WTC11 (cell line): Measurements from ENCODE around the gene CHST1. TPM values are rescaled to one million over a fixed set of nuclear protein-coding genes. Genes with fewer than 3 reads are reported as not detected.
A peak's percentile ranks its signal among the peaks of the same experiment; 100 is the strongest.

Experiments
- ATAC-seq: fragments of 200-7000 bp; cut with Tn5 transposase; 2 replicates; pipeline ENCODE4 v1.10.0; 2021; ENCODE audit warnings: mild to moderate bottlenecking, moderate library complexity
- CTCF ChIA-PET: fragments of 300-600 bp; sonication (Branson Sonifier 250); formaldehyde crosslinking; loops from one replicate; lab custom pipeline; 2021; ENCODE audit warnings: antibody characterized with exemption; lab: Charles Lee
- POLR2A ChIA-PET: fragments of 350-600 bp; sonication (Branson Sonifier 250); formaldehyde crosslinking; loops from one replicate; lab custom pipeline; 2021; ENCODE audit warnings: antibody characterized with exemption; lab: Charles Lee
- DNase-seq: peaks from one replicate; pipeline ENCODE4 v3.0.0; 2021; ENCODE audit warnings: low spot score
- H3K27ac Mint-ChIP-seq: 2 replicates; pipeline ENCODE4 v1.8.0; 2021; ENCODE audit warnings: mixed read lengths
- H3K27me3 Mint-ChIP-seq: 2 replicates; pipeline ENCODE4 v1.8.0; 2021; ENCODE audit warnings: low read depth, mild to moderate bottlenecking, moderate library complexity, mixed read lengths
- H3K36me3 Mint-ChIP-seq: 2 replicates; pipeline ENCODE4 v1.8.0; 2021; ENCODE audit warnings: mixed read lengths
- H3K4me1 Mint-ChIP-seq: 2 replicates; pipeline ENCODE4 v1.8.0; 2022; ENCODE audit warnings: mixed read lengths
- H3K4me3 Mint-ChIP-seq: 2 replicates; pipeline ENCODE4 v1.8.0; 2021; ENCODE audit warnings: mild to moderate bottlenecking, moderate library complexity, mixed read lengths
- H3K9me3 Mint-ChIP-seq: 2 replicates; pipeline ENCODE4 v1.8.0; 2021; ENCODE audit warnings: mixed read lengths
- ATF1 ChIP-seq: sonication (generic); formaldehyde crosslinking; IDR thresholded peaks from 2 replicates; pipeline ENCODE4 v1.8.1; 2023; ENCODE audit warnings: mild to moderate bottlenecking, moderate library complexity, missing genetic modification reagents
- CDX4 ChIP-seq: fragments of 250-450 bp; sonication (Bioruptor Pico); IDR thresholded peaks from 2 replicates; pipeline ENCODE4 v1.9.0; 2021; ENCODE audit warnings: moderate library complexity, mild to moderate bottlenecking, inconsistent platforms, borderline replicate concordance
- ELF4 ChIP-seq: sonication (generic); formaldehyde crosslinking; IDR thresholded peaks from 2 replicates; pipeline ENCODE4 v1.8.1; 2022; ENCODE audit warnings: low read depth, mild to moderate bottlenecking, moderate library complexity, missing genetic modification reagents
- EMX1 ChIP-seq: fragments of 250-450 bp; sonication (Bioruptor Pico); IDR thresholded peaks from 2 replicates; pipeline ENCODE4 v1.8.0; 2021; ENCODE audit warnings: mild to moderate bottlenecking
- ETV6 ChIP-seq: sonication (generic); formaldehyde crosslinking; IDR thresholded peaks from 2 replicates; pipeline ENCODE4 v1.8.1; 2022; ENCODE audit warnings: mild to moderate bottlenecking, missing genetic modification reagents
- FOXK1 ChIP-seq: sonication (generic); formaldehyde crosslinking; IDR thresholded peaks from 2 replicates; pipeline ENCODE4 v1.8.0; 2022; ENCODE audit warnings: mild to moderate bottlenecking, moderate library complexity, missing genetic modification reagents
- FOXP4 ChIP-seq: sonication (generic); formaldehyde crosslinking; IDR thresholded peaks from 2 replicates; pipeline ENCODE4 v1.8.0; 2022; ENCODE audit warnings: mild to moderate bottlenecking, missing genetic modification reagents
- HMGXB4 ChIP-seq: sonication (generic); formaldehyde crosslinking; IDR thresholded peaks from 2 replicates; pipeline ENCODE4 v1.8.1; 2023; ENCODE audit warnings: mild to moderate bottlenecking, moderate library complexity, missing genetic modification reagents
- NR3C1 ChIP-seq: sonication (generic); formaldehyde crosslinking; conservative IDR thresholded peaks from 2 replicates; pipeline ENCODE4 v1.8.1; 2023; ENCODE audit warnings: low read depth, mild to moderate bottlenecking, missing genetic modification reagents
- RELA ChIP-seq: sonication (generic); formaldehyde crosslinking; IDR thresholded peaks from 2 replicates; pipeline ENCODE4 v1.8.1; 2022; ENCODE audit warnings: missing genetic modification reagents, mild to moderate bottlenecking, borderline replicate concordance
- USF2 ChIP-seq: sonication (generic); formaldehyde crosslinking; IDR thresholded peaks from 2 replicates; pipeline ENCODE4 v1.8.1; 2023; ENCODE audit warnings: mild to moderate bottlenecking, missing genetic modification reagents, moderate library complexity
- ZBTB43 ChIP-seq: sonication (generic); formaldehyde crosslinking; IDR thresholded peaks from 2 replicates; pipeline ENCODE4 v1.8.1; 2023; ENCODE audit warnings: mild to moderate bottlenecking, missing genetic modification reagents
- ZMAT4 ChIP-seq: fragments of 250-450 bp; sonication (Bioruptor Pico); IDR thresholded peaks from 2 replicates; pipeline ENCODE4 v1.9.0; 2021; ENCODE audit warnings: mild to moderate bottlenecking
- ZNF219 ChIP-seq: sonication (generic); formaldehyde crosslinking; IDR thresholded peaks from 2 replicates; pipeline ENCODE4 v1.8.0; 2023; ENCODE audit warnings: missing genetic modification reagents, mild to moderate bottlenecking, borderline replicate concordance
- ZNF317 ChIP-seq: sonication (generic); formaldehyde crosslinking; IDR thresholded peaks from 2 replicates; pipeline ENCODE4 v1.8.1; 2023; ENCODE audit warnings: low read depth, mild to moderate bottlenecking, moderate library complexity, missing genetic modification reagents, borderline replicate concordance
- ZNF396 ChIP-seq: fragments of 250-450 bp; sonication (Bioruptor Pico); IDR thresholded peaks from 2 replicates; pipeline ENCODE4 v1.8.0; 2021; ENCODE audit warnings: mild to moderate bottlenecking, moderate library complexity, borderline replicate concordance
- ZNF423 ChIP-seq: fragments of 250-450 bp; sonication (Bioruptor Pico); IDR thresholded peaks from 2 replicates; pipeline ENCODE4 v2.1.2; 2022; ENCODE audit warnings: mild to moderate bottlenecking, moderate library complexity
- ZNF425 ChIP-seq: fragments of 250-450 bp; sonication (Bioruptor Pico); conservative IDR thresholded peaks from 2 replicates; pipeline ENCODE4 v1.9.0; 2021; ENCODE audit warnings: mild to moderate bottlenecking
- total RNA-seq: library from RNA; stranded (reverse); gene quantifications from 3 replicates; pipeline ENCODE4 v1.2.3, GENCODE V29; 2021

Gene CHST1
- total RNA-seq, 1 experiment from 2014 or later = 2.4 TPM

- POLR2A ChIA-PET = no interaction called here
- H3K27me3 Mint-ChIP-seq = peaks cover 3% of the 10 kb centered on the region; the same call in 1 of the 2 replicates
- DNase-seq = no peak
- TF ChIP-seq CDX4 (CRISPR knock-in tag) (no peak), USF2 (CRISPR knock-in tag) (0 out of 2 replicates have a peak, but pooled peaks have one; percentile 27)
- TF ChIP-seq, all 79 proteins: peak for 1
- Mint-ChIP-seq H3K36me3 (0 out of 2 replicates have a peak, but pooled peaks cover 2% of the 10 kb centered on the region), H3K4me1 (peaks cover 15% of the 10 kb centered on the region), H3K27ac (no peak overlapping the region), H3K4me3 (no peak overlapping the region), H3K9me3 (peaks cover 6% of the 10 kb centered on the region; the same call in 1 of the 2 replicates)
- ATAC-seq = no peak
- CTCF ChIA-PET = interaction anchor here (1.2 to 2.0 kb wide), 3 partner anchors 29 to 246 kb away, joined by 3 to 11 read pairs (median 7); no protein-coding TSS in a partner anchor
These were observed 48.4 kb downstream of the CHST1 start for GRCh38 chr11:45616802-45617549.

GRCh38 chr11:45615182-45615792, 50.1 kb downstream of the CHST1 start:
- ATAC-seq = 0 out of 2 replicates have a peak, but pooled peaks have one; percentile 22
- CTCF ChIA-PET = interaction anchor here (0.7 to 2.8 kb wide), 4 partner anchors 11 to 244 kb away, joined by 3 to 13 read pairs (median 9); no protein-coding TSS in a partner anchor
- POLR2A ChIA-PET = no interaction called here

More at GRCh38 chr11:45615182-45615792, 50.1 kb downstream of the CHST1 start:
- peaks cover 6% of the 10 kb centered on the region; the same call in 1 of the 2 replicates for H3K9me3 Mint-ChIP-seq
- H3K4me1 Mint-ChIP-seq = peaks cover 15% of the 10 kb centered on the region
- no peak overlapping the region for H3K27ac Mint-ChIP-seq
- TF ChIP-seq FOXK1 (CRISPR knock-in tag) = no peak
- no peak for TF ChIP-seq ETV6 (CRISPR knock-in tag)
- TF ChIP-seq EMX1 (CRISPR knock-in tag) = no peak
- no peak for TF ChIP-seq ZNF317 (CRISPR knock-in tag)
- TF ChIP-seq RELA (CRISPR knock-in tag) = no peak
- no peak for TF ChIP-seq HMGXB4 (CRISPR knock-in tag)
- no peak for TF ChIP-seq ZNF423 (CRISPR knock-in tag)
- TF ChIP-seq ZNF396 (CRISPR knock-in tag) = no peak
- TF ChIP-seq ZNF425 (CRISPR knock-in tag) = no peak
- no peak for TF ChIP-seq ELF4 (CRISPR knock-in tag)
- TF ChIP-seq ZMAT4 = no peak
- TF ChIP-seq NR3C1 (CRISPR knock-in tag) = no peak
- no peak for TF ChIP-seq ZNF219 (CRISPR knock-in tag)
- no peak for TF ChIP-seq ZBTB43 (CRISPR knock-in tag)
- no peak for TF ChIP-seq ATF1 (CRISPR knock-in tag)
- no peak for TF ChIP-seq FOXP4
- H3K36me3 Mint-ChIP-seq = 0 out of 2 replicates have a peak, but pooled peaks cover 2% of the 10 kb centered on the region
- H3K27me3 Mint-ChIP-seq = peaks cover 3% of the 10 kb centered on the region; the same call in 1 of the 2 replicates
- no peak overlapping the region for H3K4me3 Mint-ChIP-seq
- DNase-seq = no peak
